Uterus (tissue), 4 donors: ENCODE results near the gene ANKRD31. TPM values are rescaled to one million over a fixed set of nuclear protein-coding genes. Genes with fewer than 3 reads are reported as not detected.
"Not testable (repeated sequence)": the region's sequence is repeated elsewhere in the genome, so short reads cannot be mapped to it uniquely, and the experiment has no call there.

Experiments
- DNase-seq, 2 donors: peaks; one replicate each; pipeline ENCODE4 v3.0.0-alpha.2; 2019 to 2020
- H3K27ac ChIP-seq, 2 donors: fragments of 200-600 bp; sonication (generic); 1 replicate in 1 of 2; 2 replicates in 1 of 2; pipeline ENCODE4 v1.5.1; 2016 to 2018
- H3K27me3 ChIP-seq, 2 donors: fragments of 200-600 bp; sonication (generic); one replicate each; pipeline ENCODE4 v1.5.1; 2018 to 2019; ENCODE audit warnings: control low read depth in 1 of 2
- H3K36me3 ChIP-seq, 2 donors: fragments of 200-600 bp; sonication (generic); one replicate each; pipeline ENCODE4 v1.5.1; 2019; ENCODE audit warnings: control low read depth in 1 of 2
- H3K4me1 ChIP-seq, 2 donors: fragments of 200-600 bp; sonication (generic); one replicate each; pipeline ENCODE4 v1.5.1; 2018 to 2019; ENCODE audit warnings: control low read depth in 1 of 2
- H3K4me3 ChIP-seq, 2 donors: fragments of 200-600 bp; sonication (generic); 1 replicate in 1 of 2; 2 replicates in 1 of 2; pipeline ENCODE4 v1.5.1; 2018 to 2019; ENCODE audit warnings: mild to moderate bottlenecking in 1 of 2
- H3K9me3 ChIP-seq, 2 donors: fragments of 200-600 bp; sonication (generic); one replicate each; pipeline ENCODE4 v1.5.1; 2019; ENCODE audit warnings: control low read depth in 1 of 2
- POLR2A ChIP-seq, 2 donors: fragments of 450-650 bp; IDR thresholded peaks; one replicate each; pipeline ENCODE4 v1.6.1; 2016; ENCODE audit warnings: antibody characterized with exemption in 2 of 2, mild to moderate bottlenecking in 1 of 2, moderate library complexity in 1 of 2
- intact Hi-C: fragments of 100-400 bp; cut with DNase I; formaldehyde crosslinking; loops from one replicate; pipeline ENCODE4 v1.15.1; 2023; ENCODE audit warnings: low total_unique reads
- total RNA-seq, 4 donors: library from RNA; depleted of rRNA in 3 of 4; stranded (reverse); fragments of >200 nt in 3 of 4; gene quantifications; one replicate each; pipeline versions ENCODE4 v1.1.0 to v1.2.4, GENCODE V29; 2014 to 2023
- TF ChIP-seq, protein P1 (sequence below), 4 experiments: fragments of 200-600 bp in 2 of 4; fragments of 450-650 bp in 2 of 4; sonication (generic) in 2 of 4; IDR thresholded peaks; one replicate each; pipeline ENCODE4 v1.5.1; 2016 to 2019; ENCODE audit warnings: antibody characterized with exemption in 4 of 4, mild to moderate bottlenecking in 2 of 4, moderate library complexity in 1 of 4
- donor health status: DM: yes; HTN: yes; CAD: no.

ANKRD31 gene
- total RNA-seq, 4 donors from 2014 or later: 0.67 to 0.69 TPM; not detected in 2

DNA sequence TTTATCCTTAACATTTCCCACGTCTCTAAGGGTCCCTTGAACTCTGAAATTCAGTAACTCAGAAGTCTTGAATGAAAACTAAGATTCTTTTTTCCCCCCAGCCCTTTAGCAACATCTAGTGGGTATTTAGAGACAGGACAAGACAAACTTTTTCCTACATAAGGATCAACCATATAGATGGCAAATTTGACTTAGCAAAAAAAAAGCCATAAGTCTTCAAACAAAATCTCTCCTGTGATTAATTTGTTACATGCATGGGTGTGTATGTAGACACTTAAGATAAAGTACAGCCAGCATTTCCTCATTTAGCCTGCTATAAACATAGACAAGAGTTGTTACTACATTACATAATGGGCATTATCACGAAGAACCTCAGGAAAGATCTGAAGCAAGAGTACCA, 29.1 kb upstream of the ANKRD31 start:
- TF ChIP-seq, protein P1, sequence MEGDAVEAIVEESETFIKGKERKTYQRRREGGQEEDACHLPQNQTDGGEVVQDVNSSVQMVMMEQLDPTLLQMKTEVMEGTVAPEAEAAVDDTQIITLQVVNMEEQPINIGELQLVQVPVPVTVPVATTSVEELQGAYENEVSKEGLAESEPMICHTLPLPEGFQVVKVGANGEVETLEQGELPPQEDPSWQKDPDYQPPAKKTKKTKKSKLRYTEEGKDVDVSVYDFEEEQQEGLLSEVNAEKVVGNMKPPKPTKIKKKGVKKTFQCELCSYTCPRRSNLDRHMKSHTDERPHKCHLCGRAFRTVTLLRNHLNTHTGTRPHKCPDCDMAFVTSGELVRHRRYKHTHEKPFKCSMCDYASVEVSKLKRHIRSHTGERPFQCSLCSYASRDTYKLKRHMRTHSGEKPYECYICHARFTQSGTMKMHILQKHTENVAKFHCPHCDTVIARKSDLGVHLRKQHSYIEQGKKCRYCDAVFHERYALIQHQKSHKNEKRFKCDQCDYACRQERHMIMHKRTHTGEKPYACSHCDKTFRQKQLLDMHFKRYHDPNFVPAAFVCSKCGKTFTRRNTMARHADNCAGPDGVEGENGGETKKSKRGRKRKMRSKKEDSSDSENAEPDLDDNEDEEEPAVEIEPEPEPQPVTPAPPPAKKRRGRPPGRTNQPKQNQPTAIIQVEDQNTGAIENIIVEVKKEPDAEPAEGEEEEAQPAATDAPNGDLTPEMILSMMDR (IDR thresholded peaks at IDR 0.05): peak in 1 of 4 experiments; percentile 6
- no peak for TF ChIP-seq POLR2A (IDR thresholded peaks at IDR 0.05)
- no peaks in the 10 kb centered on the region for H3K27me3 ChIP-seq
- no peaks in the 10 kb centered on the region for H3K9me3 ChIP-seq
- intact Hi-C loops: no loop called here
- no peak overlapping the region for H3K27ac ChIP-seq
- H3K36me3 ChIP-seq: no peaks in the 10 kb centered on the region
- DNase-seq: no peak
- H3K4me1 ChIP-seq: no peaks in the 10 kb centered on the region
- H3K4me3 ChIP-seq: no peak overlapping the region

DNA sequence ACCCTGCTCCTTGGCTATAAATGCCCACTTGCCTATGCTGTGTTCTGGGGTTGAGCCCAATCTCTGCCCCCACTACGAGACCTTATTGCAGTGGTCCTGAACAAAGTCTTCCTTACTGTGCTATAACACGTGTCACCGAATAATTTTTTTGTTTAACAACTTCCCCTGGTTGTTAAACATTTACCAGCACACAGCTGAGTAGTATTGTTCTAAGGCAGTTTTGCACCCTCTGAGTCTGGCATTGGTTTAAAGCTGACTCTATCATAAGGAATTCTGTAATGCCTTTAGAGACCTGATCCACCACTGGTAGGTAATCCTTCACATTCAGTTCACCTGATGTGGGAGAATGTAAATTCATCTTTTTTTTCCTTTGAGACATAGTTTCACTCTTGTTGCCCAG, 25.6 kb upstream of the ANKRD31 start:
- Histone ChIP-seq H3K27me3 (no peaks in the 10 kb centered on the region), H3K4me3 (no peak overlapping the region), H3K4me1 (no peaks in the 10 kb centered on the region), H3K36me3 (no peaks in the 10 kb centered on the region), H3K9me3 (no peaks in the 10 kb centered on the region), H3K27ac (no peak overlapping the region)
- TF ChIP-seq, protein P1 (IDR thresholded peaks at IDR 0.05): no peak
- no peak for TF ChIP-seq POLR2A (IDR thresholded peaks at IDR 0.05)
- DNase-seq: no peak
- intact Hi-C loops: no loop called here

DNA sequence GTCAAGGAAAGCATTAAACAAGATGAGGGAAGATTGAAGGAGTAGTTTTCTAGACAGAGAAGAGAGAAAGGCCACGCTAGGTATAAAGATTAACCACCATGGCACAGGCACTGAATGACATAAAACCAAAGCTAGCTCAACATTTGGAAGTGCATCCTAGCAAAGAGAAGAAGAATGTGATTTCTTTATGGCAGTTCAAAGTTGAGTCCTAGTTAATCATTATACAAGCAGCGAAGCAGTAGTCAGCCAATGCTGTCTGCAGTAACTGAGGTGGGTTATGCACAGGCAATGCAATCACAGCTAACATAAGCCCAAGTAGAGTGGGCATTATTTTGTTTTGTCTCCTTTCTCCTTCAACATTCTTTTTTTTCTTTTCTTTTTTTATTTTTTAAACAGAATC, 24.0 kb upstream of the ANKRD31 start:
- Histone ChIP-seq H3K27ac (no peak overlapping the region), H3K36me3 (no peaks in the 10 kb centered on the region), H3K4me1 (no peaks in the 10 kb centered on the region), H3K27me3 (no peaks in the 10 kb centered on the region), H3K9me3 (no peaks in the 10 kb centered on the region), H3K4me3 (no peak overlapping the region)
- DNase-seq: no peak
- no peak for TF ChIP-seq POLR2A (IDR thresholded peaks at IDR 0.05)
- TF ChIP-seq, protein P1 (IDR thresholded peaks at IDR 0.05): no peak
- intact Hi-C loops: no loop called here

DNA sequence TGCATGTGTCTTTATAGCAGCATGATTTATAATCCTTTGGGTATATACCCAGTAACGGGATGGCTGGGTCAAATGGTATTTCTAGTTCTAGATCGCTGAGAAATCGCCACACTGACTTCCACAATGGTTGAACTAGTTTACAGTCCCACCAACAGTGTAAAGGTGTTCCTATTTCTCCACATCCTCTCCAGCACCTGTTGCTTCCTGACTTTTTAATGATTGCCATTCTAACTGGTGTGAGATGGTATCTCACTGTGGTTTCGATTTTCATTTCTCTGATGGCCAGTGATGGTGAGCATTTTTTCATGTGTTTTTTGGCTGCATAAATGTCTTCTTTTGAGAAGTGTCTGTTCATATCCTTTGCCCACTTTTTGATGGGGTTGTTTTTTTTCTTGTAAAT, 13.8 kb upstream of the ANKRD31 start:
- H3K36me3 ChIP-seq, H3K4me3 ChIP-seq, H3K27me3 ChIP-seq, H3K4me1 ChIP-seq, H3K9me3 ChIP-seq, H3K27ac ChIP-seq, intact Hi-C loops, DNase-seq: not testable (repeated sequence)

DNA sequence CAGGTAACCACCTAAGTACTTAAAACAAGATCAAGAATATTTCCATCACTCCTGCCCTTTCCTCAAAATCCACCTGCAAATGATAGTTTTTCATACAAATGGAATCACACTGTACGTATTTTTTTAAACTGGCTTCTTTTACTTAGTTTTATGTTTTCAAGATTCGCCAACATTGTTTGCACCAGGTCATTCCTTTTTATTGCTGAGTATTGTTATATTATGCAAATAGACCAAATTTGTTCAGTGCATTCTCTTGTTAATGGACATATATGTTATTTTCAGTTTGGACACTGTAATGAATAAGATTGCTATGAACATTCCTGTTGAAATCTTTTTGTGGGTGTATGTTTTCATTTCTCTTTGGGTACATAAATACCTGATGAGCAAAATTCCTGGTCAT, 8.3 kb upstream of the ANKRD31 start:
- intact Hi-C loops: no loop called here
- Histone ChIP-seq H3K4me3 (no peak overlapping the region), H3K36me3 (no peaks in the 10 kb centered on the region), H3K27ac (no peak overlapping the region), H3K27me3 (no peaks in the 10 kb centered on the region), H3K9me3 (no peaks in the 10 kb centered on the region), H3K4me1 (no peaks in the 10 kb centered on the region)
- TF ChIP-seq, protein P1 (IDR thresholded peaks at IDR 0.05): no peak
- no peak for TF ChIP-seq POLR2A (IDR thresholded peaks at IDR 0.05)
- DNase-seq: no peak

DNA sequence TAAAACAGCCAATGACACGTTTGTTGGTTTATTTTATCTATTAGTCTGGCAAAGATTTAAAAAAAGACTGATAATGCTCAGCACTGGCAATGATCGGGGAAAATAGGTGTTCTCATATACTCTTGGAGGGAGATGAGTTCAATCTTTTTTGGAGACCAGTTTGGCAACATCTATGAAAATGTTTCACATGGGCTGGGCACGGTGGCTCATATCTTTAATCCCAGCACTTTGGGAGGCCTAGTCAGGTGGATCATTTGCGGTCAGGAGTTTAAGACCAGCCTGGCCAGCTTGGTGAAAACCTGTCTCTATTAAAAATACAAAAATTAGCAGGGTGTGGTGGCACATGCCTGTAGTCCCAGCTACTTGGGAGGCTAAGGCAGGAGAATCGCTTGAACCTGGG, 6.8 kb upstream of the ANKRD31 start:
- intact Hi-C loops: no loop called here

More for the DNA sequence above, 6.8 kb upstream of the ANKRD31 start:
- H3K27me3 ChIP-seq: no peaks in the 10 kb centered on the region
- no peak for DNase-seq
- H3K4me3 ChIP-seq: no peak overlapping the region
- TF ChIP-seq, protein P1 (IDR thresholded peaks at IDR 0.05): no peak
- no peak for TF ChIP-seq POLR2A (IDR thresholded peaks at IDR 0.05)
- no peak overlapping the region for H3K27ac ChIP-seq
- H3K9me3 ChIP-seq: no peaks in the 10 kb centered on the region
- no peaks in the 10 kb centered on the region for H3K4me1 ChIP-seq
- no peaks in the 10 kb centered on the region for H3K36me3 ChIP-seq
